Suprapubic skin (tissue), 4 donors: ENCODE results near the gene SLC29A1. TPM values are rescaled to one million over a fixed set of nuclear protein-coding genes. Genes with fewer than 3 reads are reported as not detected.

ENCODE experiments used
- DNase-seq, 2 donors: peaks; one replicate each; pipeline ENCODE4 v3.0.0-alpha.2; 2019; ENCODE audit warnings: low spot score in 2 of 2
- H3K27ac ChIP-seq: fragments of 200-600 bp; sonication (generic); one replicate; pipeline ENCODE4 v1.5.1; 2019
- H3K27me3 ChIP-seq: fragments of 200-600 bp; sonication (generic); one replicate; pipeline ENCODE4 v1.5.1; 2019
- H3K36me3 ChIP-seq: fragments of 200-600 bp; sonication (generic); one replicate; pipeline ENCODE4 v1.5.1; 2019
- H3K4me1 ChIP-seq: fragments of 200-600 bp; sonication (generic); one replicate; pipeline ENCODE4 v1.5.1; 2019
- H3K4me3 ChIP-seq: fragments of 200-600 bp; sonication (generic); one replicate; pipeline ENCODE4 v1.5.1; 2019; ENCODE audit warnings: mild to moderate bottlenecking
- H3K9me3 ChIP-seq: fragments of 200-600 bp; sonication (generic); one replicate; pipeline ENCODE4 v1.5.1; 2019
- EP300 ChIP-seq: sonication (generic); formaldehyde crosslinking; IDR thresholded peaks from one replicate; pipeline ENCODE4 v1.6.1; 2017; ENCODE audit warnings: antibody characterized with exemption
- POLR2A ChIP-seq, 2 donors: fragments of 450-650 bp; IDR thresholded peaks; one replicate each; pipeline ENCODE4 v1.6.1; 2017; ENCODE audit warnings: antibody characterized with exemption in 2 of 2, mild to moderate bottlenecking in 2 of 2, moderate library complexity in 2 of 2
- POLR2AphosphoS5 ChIP-seq, 3 donors: sonication (generic); formaldehyde crosslinking; IDR thresholded peaks; one replicate each; pipeline ENCODE4 v1.6.1; 2017; ENCODE audit warnings: antibody characterized with exemption in 3 of 3
- WGBS: methylation state at CpG from one replicate; pipeline ENCODE4 v1.1.5; 2018; 5-methylcytosine and 5-hydroxymethylcytosine counted together
- total RNA-seq, 4 donors: library from RNA; depleted of rRNA; stranded (reverse); fragments of >200 nt; gene quantifications; one replicate each; pipeline ENCODE4 v1.1.0, GENCODE V29; 2016
- TF ChIP-seq, protein P1 (sequence below), 2 donors: fragments of 200-600 bp in 1 of 2; fragments of 450-650 bp in 1 of 2; sonication (generic) in 1 of 2; IDR thresholded peaks; one replicate each; pipeline ENCODE4 v1.5.1; 2016 to 2019; ENCODE audit warnings: antibody characterized with exemption in 2 of 2, mild to moderate bottlenecking in 1 of 2, moderate library complexity in 1 of 2

The SLC29A1 gene
- total RNA-seq, 4 donors from 2014 or later, result 61.7 to 133 (median 75.3) TPM

DNA sequence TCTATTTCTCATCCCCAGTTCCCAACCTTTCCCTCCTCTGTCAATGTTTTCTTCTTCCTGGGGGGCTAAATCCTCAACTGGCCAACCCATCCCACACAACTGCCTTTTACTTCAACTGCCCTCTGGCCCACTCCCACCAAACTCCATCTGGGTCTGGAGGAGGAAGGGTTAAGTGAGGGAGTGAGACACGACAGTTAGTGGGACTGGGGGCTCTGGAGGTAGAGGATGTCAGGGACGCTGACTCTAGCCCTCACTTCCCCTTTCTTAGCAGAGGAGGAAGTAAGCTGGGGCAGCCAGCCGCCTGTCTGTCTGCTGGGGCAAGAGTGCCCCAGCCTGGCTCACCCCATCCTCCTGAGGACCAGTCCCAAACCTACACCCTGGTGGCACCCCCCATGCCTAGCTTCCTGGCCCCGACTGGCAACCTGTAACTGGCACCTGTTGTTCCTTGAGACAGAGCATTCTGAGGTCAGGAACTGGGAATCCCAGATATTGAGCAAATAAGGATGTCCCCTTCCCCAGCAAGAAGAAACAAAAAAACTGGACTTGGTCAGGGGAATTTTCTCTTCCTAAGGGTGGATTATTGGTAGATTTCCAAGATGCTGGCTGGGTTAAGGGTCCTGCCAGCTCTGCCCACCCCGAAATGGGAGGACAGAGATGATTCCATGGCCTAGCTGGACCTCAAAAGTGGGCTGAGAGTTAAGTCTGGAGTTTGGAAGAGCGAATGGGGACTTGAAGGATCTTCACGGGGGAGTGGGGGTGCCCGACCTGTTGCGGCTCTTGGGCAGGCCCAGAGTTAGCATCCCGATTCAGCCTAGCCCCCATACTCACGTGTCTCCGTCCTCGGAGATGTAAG, 41.0 kb downstream of the SLC29A1 start:
- H3K36me3 ChIP-seq, result peaks cover 8% of the 10 kb centered on the region
- no peaks in the 10 kb centered on the region for H3K9me3 ChIP-seq
- H3K4me3 ChIP-seq, result peak overlapping the region; percentile 62
- H3K27me3 ChIP-seq, result no peaks in the 10 kb centered on the region
- 9% methylated on average over 12 of the region's 13 CpGs for WGBS
- peaks cover 31% of the 10 kb centered on the region for H3K4me1 ChIP-seq
- TF ChIP-seq EP300, result no peak
- TF ChIP-seq, protein P1, sequence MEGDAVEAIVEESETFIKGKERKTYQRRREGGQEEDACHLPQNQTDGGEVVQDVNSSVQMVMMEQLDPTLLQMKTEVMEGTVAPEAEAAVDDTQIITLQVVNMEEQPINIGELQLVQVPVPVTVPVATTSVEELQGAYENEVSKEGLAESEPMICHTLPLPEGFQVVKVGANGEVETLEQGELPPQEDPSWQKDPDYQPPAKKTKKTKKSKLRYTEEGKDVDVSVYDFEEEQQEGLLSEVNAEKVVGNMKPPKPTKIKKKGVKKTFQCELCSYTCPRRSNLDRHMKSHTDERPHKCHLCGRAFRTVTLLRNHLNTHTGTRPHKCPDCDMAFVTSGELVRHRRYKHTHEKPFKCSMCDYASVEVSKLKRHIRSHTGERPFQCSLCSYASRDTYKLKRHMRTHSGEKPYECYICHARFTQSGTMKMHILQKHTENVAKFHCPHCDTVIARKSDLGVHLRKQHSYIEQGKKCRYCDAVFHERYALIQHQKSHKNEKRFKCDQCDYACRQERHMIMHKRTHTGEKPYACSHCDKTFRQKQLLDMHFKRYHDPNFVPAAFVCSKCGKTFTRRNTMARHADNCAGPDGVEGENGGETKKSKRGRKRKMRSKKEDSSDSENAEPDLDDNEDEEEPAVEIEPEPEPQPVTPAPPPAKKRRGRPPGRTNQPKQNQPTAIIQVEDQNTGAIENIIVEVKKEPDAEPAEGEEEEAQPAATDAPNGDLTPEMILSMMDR (IDR thresholded peaks at IDR 0.05), result no peak
- no peak for TF ChIP-seq POLR2A (IDR thresholded peaks at IDR 0.05)
- TF ChIP-seq POLR2AphosphoS5 (IDR thresholded peaks at IDR 0.05), result no peak
- H3K27ac ChIP-seq, result peak overlapping the region; percentile 72
- no peak for DNase-seq

DNA sequence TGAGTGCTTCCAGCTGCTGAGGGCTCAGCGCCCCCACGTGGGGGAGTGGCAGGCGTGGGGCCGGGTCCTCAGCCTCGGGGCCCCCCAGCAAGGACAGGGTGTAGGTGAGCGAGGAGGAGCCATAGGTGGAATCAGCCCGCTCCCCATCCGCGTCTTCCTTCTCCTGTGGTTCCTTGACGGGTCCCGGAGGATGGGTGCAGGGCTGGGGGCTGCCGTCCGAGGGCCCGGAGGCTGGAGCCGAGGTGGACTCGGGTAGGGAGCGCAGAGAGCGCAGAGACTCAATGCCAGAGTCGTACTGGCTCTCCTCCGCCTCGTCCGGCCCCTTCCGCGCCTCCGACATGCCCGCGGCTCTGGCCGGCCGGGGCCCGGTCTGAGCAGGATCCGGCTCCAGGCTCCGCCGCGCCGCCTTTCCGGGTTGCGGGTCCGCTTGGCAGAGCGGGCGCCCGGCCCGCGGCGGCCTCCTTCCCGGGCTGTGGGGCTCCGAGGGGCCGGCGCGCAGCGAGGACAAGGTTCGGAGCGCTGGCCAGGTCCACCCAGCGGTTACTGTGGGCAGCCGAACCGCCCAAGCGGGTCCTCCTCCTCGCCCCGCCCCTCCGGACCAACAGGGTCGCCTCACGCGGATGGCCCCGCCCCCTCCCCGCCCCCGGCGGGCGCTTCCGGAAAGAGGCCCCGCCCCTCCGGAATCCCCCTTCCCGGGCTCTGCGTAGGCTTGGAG, 41.8 kb downstream of the SLC29A1 start, which contains the start of gene NFKBIE:
Gene NFKBIE, minus strand, starts transcription at position 545 of the 715 bp plus-strand sequence. Its CDS starts 205 bp downstream, at position 340.
- H3K27me3 ChIP-seq, result peaks cover 3% of the 10 kb centered on the region
- H3K9me3 ChIP-seq, result no peaks in the 10 kb centered on the region
- TF ChIP-seq EP300 (no peak), POLR2AphosphoS5 (IDR thresholded peaks at IDR 0.05) (no peak), POLR2A (IDR thresholded peaks at IDR 0.05) (peak in 1 of 2 donors; percentile 60)
- TF ChIP-seq, protein P1 (IDR thresholded peaks at IDR 0.05), result peak in 1 of 2 donors; percentile 6
- peak within 1 kb of the TSS; percentile 72 for H3K27ac ChIP-seq
- 0% methylated on average over 11 of the region's 72 CpGs for WGBS
- peak within 1 kb of the TSS; percentile 62 for H3K4me3 ChIP-seq
- H3K4me1 ChIP-seq, result peaks cover 34% of the 10 kb centered on the region
- DNase-seq, result peak; percentile 95 to 96
- peaks cover 2% of the 10 kb centered on the region for H3K36me3 ChIP-seq

DNA sequence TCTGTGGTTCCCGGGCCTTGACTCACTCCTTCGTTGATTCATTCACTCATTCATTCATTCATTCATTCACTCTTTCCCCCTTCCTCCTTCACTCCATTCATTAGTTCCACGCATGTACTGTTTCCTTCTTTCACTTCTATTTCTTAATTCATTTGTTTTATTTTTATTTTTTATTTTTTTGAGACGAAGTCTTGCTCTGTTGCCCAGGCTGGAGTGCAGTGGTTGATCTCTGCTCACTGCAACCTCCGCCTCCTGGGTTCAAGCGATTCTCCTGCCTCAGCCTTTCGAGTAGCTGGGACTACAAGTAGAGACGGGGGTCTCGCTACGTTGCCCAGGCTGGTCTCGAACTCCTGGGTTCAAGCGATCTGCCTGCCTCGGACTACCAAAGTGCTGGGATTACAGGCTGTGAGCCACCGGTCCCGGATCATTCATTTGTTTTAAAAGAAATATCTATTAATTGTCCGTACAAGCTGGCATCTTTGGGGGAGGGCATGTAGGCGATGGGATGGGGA, 42.4 kb downstream of the SLC29A1 start:
- TF ChIP-seq POLR2AphosphoS5 (IDR thresholded peaks at IDR 0.05), result no peak
- TF ChIP-seq, protein P1 (IDR thresholded peaks at IDR 0.05), result no peak
- no peak for TF ChIP-seq POLR2A (IDR thresholded peaks at IDR 0.05)
- no peak for TF ChIP-seq EP300
- H3K4me3 ChIP-seq, result peak overlapping the region; percentile 62
- H3K27me3 ChIP-seq, result peaks cover 10% of the 10 kb centered on the region
- H3K4me1 ChIP-seq, result peaks cover 39% of the 10 kb centered on the region
- no peaks in the 10 kb centered on the region for H3K36me3 ChIP-seq
- peak overlapping the region; percentile 72 for H3K27ac ChIP-seq
- no peak for DNase-seq
- H3K9me3 ChIP-seq, result no peaks in the 10 kb centered on the region
- 66% methylated on average over 17 of the region's 17 CpGs for WGBS

- TF ChIP-seq EP300, result no peak
- TF ChIP-seq POLR2AphosphoS5 (IDR thresholded peaks at IDR 0.05), result no peak
- TF ChIP-seq, protein P1 (IDR thresholded peaks at IDR 0.05), result no peak
- no peak for TF ChIP-seq POLR2A (IDR thresholded peaks at IDR 0.05)
- peaks cover 15% of the 10 kb centered on the region for H3K27me3 ChIP-seq
- no peaks in the 10 kb centered on the region for H3K9me3 ChIP-seq
- H3K27ac ChIP-seq, result no peak overlapping the region
- H3K4me1 ChIP-seq, result peaks cover 42% of the 10 kb centered on the region
- no peak overlapping the region for H3K4me3 ChIP-seq
- no peak for DNase-seq
- H3K36me3 ChIP-seq, result no peaks in the 10 kb centered on the region
- WGBS, result 82% methylated on average over 3 of the region's 3 CpGs
These were observed 43.0 kb downstream of the SLC29A1 start for GRCh38 chr6:44266347-44266746.

DNA sequence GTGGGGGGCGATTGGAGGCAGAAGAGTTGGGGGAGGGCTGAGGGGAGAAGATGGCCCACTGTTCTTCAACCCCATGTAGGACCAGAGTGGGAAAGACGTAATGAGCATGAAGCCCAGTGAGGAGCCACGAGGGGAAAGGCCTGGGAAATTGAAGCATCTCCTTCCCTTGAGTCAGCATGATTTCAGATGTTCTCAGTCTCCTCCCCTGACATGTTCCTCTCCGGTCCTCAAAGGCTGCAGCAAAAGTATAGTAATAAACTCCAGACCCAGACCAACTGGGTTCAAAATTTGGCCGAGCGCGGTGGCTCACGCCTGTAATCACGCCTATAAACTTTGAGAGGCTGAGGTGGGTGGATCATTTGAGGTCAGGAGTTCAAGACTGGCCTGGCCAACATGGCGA, 43.9 kb downstream of the SLC29A1 start:
- TF ChIP-seq EP300 (no peak), POLR2A (IDR thresholded peaks at IDR 0.05) (no peak), POLR2AphosphoS5 (IDR thresholded peaks at IDR 0.05) (no peak)
- TF ChIP-seq, protein P1 (IDR thresholded peaks at IDR 0.05), result no peak
- no peak overlapping the region for H3K27ac ChIP-seq
- DNase-seq, result no peak
- no peak overlapping the region for H3K4me3 ChIP-seq
- H3K36me3 ChIP-seq, result no peaks in the 10 kb centered on the region
- WGBS, result 66% methylated on average over 10 of the region's 10 CpGs
- peaks cover 24% of the 10 kb centered on the region for H3K27me3 ChIP-seq
- H3K4me1 ChIP-seq, result peaks cover 38% of the 10 kb centered on the region
- H3K9me3 ChIP-seq, result no peaks in the 10 kb centered on the region
